ENCODE results near the gene TAL2.
A peak's percentile ranks its signal among the peaks of the same experiment; 100 is the strongest.

The TAL2 gene

GRCh38 chr9:105662184-105663104 is at the start of gene TAL2:
TAL2 (plus strand) TSS chr9:105662457; CDS start chr9:105662497, 40 bp downstream.
- DNase-seq = no peak

- no peak for DNase-seq
These were observed 41.3 kb upstream of the TAL2 start for GRCh38 chr9:105621001-105621400.

GRCh38 chr9:105625088-105625487 is 37.2 kb upstream of the TAL2 start:
- no peak for DNase-seq

GRCh38 chr9:105632807-105633206 is 29.4 kb upstream of the TAL2 start:
- no peak for DNase-seq

- DNase-seq = peak; percentile 34
These were observed 28.8 kb upstream of the TAL2 start for GRCh38 chr9:105633411-105633810.

GRCh38 chr9:105636331-105636730 is 25.9 kb upstream of the TAL2 start:
- DNase-seq = no peak

- DNase-seq = no peak
These were observed 24.4 kb upstream of the TAL2 start for GRCh38 chr9:105637787-105638395.

GRCh38 chr9:105639936-105640335 is 22.3 kb upstream of the TAL2 start:
- DNase-seq = no peak

GRCh38 chr9:105643795-105644194 is 18.5 kb upstream of the TAL2 start:
- no peak for DNase-seq

GRCh38 chr9:105646879-105647594 is 15.2 kb upstream of the TAL2 start:
- DNase-seq = no peak

GRCh38 chr9:105647595-105648349 is 14.5 kb upstream of the TAL2 start:
- no peak for DNase-seq

GRCh38 chr9:105651806-105652205 is 10.5 kb upstream of the TAL2 start:
- no peak for DNase-seq

- peak; percentile 30 for DNase-seq
These were observed 5.9 kb upstream of the TAL2 start for GRCh38 chr9:105656131-105656921.

GRCh38 chr9:105658351-105658750 is 3.9 kb upstream of the TAL2 start:
- DNase-seq = no peak

- DNase-seq = no peak
These were observed 1.2 kb upstream of the TAL2 start for GRCh38 chr9:105661011-105661410.

- DNase-seq = no peak
These were observed 1.7 kb downstream of the TAL2 start for GRCh38 chr9:105663914-105664313.

- no peak for DNase-seq
These were observed 5.6 kb downstream of the TAL2 start for GRCh38 chr9:105667867-105668266.

- DNase-seq = no peak
These were observed 8.1 kb downstream of the TAL2 start for GRCh38 chr9:105670315-105670714.

- no peak for DNase-seq
These were observed 8.5 kb downstream of the TAL2 start for GRCh38 chr9:105670775-105671174.

GRCh38 chr9:105672711-105673234 is 10.5 kb downstream of the TAL2 start:
- no peak for DNase-seq

GRCh38 chr9:105673850-105674387 is 11.7 kb downstream of the TAL2 start:
- DNase-seq = no peak
